H54 (cell line): ENCODE measurements around the gene GMFB.
"Not testable (repeated sequence)": the region's sequence is repeated elsewhere in the genome, so short reads cannot be mapped to it uniquely, and the experiment has no call there.

Source experiments
- DNase-seq: peaks from one replicate; pipeline ENCODE4 v3.0.0; 2011; ENCODE audit warnings: low spot score, mixed read lengths; ENCODE audit not compliant: insufficient read length
- FAIRE-seq: peaks from 3 replicates; lab custom pipeline; 2011; peaks lifted over from hg19 to GRCh38; lab: Jason Lieb, UNC
- POLR2A ChIP-seq: IDR thresholded peaks from 2 replicates; pipeline ENCODE4 v1.6.1; 2011; ENCODE audit warnings: low read depth, mild to moderate bottlenecking, low read length

Gene GMFB

GRCh38 chr14:54481695-54482094, 7.1 kb downstream of the GMFB start:
- DNase-seq (no peak), FAIRE-seq (no peak)
- no peak for TF ChIP-seq POLR2A

- FAIRE-seq (no peak), DNase-seq (no peak)
- TF ChIP-seq POLR2A = no peak
Observed at GRCh38 chr14:54480830-54481562, 7.8 kb downstream of the GMFB start.

GRCh38 chr14:54478636-54479215, 10.1 kb downstream of the GMFB start:
- DNase-seq (no peak), FAIRE-seq (no peak)
- TF ChIP-seq POLR2A = no peak

GRCh38 chr14:54475911-54476310, 12.9 kb downstream of the GMFB start:
- DNase-seq = no peak
- no peak for FAIRE-seq
- TF ChIP-seq POLR2A = no peak

- no peak for TF ChIP-seq POLR2A
- DNase-seq (no peak), FAIRE-seq (no peak)
Observed at GRCh38 chr14:54475187-54475899, 13.4 kb downstream of the GMFB start.

GRCh38 chr14:54474232-54474793, 14.5 kb downstream of the GMFB start:
- FAIRE-seq (no peak), DNase-seq (no peak)
- TF ChIP-seq POLR2A = no peak

GRCh38 chr14:54472315-54472714, 16.5 kb downstream of the GMFB start:
- no peak for FAIRE-seq
- no peak for TF ChIP-seq POLR2A
- DNase-seq = no peak

- FAIRE-seq = no peak
Observed at GRCh38 chr14:54471641-54472040, 17.1 kb downstream of the GMFB start.

GRCh38 chr14:54470701-54471100, 18.1 kb downstream of the GMFB start:
- DNase-seq = no peak
- no peak for FAIRE-seq
- TF ChIP-seq POLR2A = no peak

More at GRCh38 chr14:54471641-54472040, 17.1 kb downstream of the GMFB start:
- TF ChIP-seq POLR2A = no peak
- DNase-seq = no peak

GRCh38 chr14:54467280-54467679, 21.5 kb downstream of the GMFB start:
- DNase-seq = no peak
- FAIRE-seq = no peak
- no peak for TF ChIP-seq POLR2A

GRCh38 chr14:54465654-54466053, 23.1 kb downstream of the GMFB start:
- DNase-seq = no peak

GRCh38 chr14:54462048-54462447, 26.7 kb downstream of the GMFB start:
- TF ChIP-seq POLR2A = no peak
- FAIRE-seq = no peak
- no peak for DNase-seq

More at GRCh38 chr14:54465654-54466053, 23.1 kb downstream of the GMFB start:
- no peak for TF ChIP-seq POLR2A
- no peak for FAIRE-seq

GRCh38 chr14:54459106-54459505, 29.7 kb downstream of the GMFB start:
- FAIRE-seq = no peak
- no peak for TF ChIP-seq POLR2A

GRCh38 chr14:54458536-54458935, 30.2 kb downstream of the GMFB start:
- FAIRE-seq, DNase-seq: not testable (repeated sequence)

More at GRCh38 chr14:54459106-54459505, 29.7 kb downstream of the GMFB start:
- DNase-seq = no peak
